SW 1271 (cell line): ENCODE measurements around the gene NPAS3.

Source experiments
- DNase-seq, 2 experiments: peaks; one replicate each; lab custom pipeline; 2025; lab: John Stamatoyannopoulos, UW

Gene NPAS3

DNA sequence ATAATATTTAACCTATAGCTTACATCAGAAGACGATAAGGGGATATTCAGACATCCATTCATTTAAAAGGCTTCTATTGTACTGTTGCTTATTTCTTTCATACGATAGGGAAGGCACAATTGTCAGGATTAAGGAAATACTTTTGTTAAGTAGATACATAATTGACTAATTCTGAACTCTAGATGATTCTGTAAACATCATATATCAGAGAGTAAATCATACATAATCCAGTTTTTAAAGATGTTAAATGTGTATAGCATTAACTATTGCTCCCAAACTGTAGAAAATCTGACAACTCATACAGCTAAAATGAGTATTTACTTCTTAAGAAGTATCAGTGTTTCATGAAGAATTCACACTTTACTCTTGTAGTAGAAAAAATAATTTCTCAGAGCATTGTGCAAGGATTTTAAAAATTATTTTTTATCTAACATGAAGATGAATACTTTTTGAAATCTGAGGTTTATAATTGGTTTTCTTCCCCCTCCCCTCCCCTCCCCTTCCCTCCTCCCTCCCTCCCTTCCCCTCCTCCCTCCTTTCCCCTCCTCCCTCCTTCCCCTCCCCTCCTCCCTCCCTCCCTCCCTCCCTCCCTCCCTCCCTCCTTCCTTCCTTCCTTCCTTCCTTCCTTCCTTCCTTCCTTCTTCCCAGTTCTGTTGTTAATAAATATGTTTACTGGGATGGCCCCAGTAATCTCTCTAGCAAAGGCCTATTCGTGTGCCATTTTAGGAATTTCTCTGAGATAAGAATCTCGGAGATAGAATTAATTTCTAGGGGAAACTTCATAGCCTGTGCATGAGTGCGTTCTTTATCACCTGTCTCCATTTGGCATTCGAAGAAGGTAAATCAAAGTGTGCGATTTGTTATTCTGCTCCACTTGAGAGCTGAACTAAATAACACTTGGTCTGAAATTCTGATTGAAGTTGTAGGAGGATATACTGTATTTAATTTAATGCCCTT lies 2.3 kb downstream of the NPAS3 start:
- no peak for DNase-seq

DNA sequence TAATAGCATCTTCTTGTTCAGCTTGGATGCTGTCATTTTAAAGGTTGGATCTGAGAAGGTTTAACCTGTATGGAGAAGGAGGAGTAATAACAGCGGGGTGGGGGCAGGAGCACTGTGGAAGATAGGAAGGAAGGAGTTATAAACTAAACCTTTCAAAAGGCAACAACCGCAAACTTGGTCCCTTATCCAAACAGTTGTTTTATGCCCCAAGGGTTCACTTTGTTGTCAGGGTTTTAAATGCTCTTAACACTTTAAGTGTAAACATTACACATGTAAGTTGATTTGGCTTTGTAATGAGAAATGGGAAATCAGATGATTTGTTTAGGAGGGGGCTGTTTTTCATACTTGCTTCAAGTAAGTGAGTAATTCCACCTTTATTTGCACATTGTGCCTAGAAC lies 3.0 kb downstream of the NPAS3 start:
- no peak for DNase-seq

DNA sequence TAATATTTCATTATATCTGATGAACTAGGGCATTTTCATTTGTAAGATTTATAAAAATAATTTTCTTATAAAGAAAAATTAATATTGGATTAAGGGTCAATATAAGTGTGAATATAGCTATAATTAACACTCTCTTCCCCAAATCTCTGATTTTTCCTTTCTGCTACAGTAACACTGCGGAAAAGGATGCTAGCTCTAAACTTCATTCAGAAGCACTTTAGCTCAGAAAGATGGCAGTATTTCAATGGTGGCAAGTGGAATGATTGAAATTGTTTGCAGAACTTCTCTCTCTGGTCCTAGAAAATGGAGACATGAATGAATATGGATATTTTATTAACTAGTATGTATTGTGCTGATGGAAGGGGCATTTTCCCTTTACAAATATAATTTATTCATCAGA lies 8.4 kb downstream of the NPAS3 start:
- no peak for DNase-seq

DNA sequence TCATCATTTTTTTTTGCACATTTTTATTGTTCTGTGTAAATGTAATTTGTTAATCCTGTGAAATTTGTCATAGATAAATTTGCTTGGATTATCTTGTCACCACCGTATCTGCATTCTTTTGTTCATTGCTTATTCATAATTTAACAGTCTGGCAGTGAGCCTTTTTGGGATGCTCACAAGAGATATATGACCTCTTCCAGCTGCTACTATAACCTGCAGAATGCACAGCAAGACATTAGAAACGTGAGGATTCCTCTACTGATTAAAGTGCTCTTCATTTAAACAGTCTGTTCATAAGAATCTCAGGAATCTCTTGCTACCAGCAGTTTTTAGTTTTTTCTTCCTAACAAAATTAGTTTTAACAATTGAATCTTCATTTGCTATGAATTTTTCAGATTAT lies 9.1 kb downstream of the NPAS3 start:
- no peak for DNase-seq

DNA sequence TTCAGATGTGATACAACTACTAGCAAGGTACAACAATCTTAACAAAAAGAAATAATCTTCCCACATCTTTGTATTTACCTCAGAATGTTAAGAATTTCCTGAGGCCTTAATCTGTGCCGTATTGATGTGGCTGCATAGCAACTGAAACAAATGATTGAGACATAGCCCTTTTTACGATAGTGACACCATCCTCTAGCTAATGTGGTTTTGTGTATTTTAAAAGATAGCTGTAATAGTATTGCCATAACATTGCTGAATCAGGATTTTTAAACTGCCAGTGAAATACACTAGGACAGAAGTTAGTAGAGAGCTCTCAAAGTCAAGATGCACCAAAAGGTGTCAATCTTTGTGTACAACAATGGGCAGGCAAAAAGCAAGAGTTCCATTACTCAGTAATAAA lies 11.9 kb downstream of the NPAS3 start:
- no peak for DNase-seq

DNA sequence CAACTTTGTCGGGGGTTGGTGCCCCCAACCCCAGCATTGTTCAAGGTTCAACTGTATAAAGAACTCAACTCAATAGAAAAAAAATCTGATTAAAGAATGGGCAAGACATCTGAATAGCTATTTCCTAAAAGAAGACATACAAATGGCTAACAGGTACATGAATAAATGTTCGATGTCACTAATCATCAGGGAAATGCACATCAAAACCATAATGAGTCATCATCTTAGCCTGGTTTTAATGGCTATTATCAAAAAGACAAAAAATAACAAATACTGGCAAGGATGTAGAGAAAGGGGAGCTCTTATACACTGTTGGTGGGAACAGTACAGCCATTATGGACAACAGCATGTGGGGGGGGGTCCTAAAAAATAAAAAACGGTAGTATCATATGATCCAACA lies 28.7 kb downstream of the NPAS3 start:
- no peak for DNase-seq

- no peak for DNase-seq
Observed at GRCh38 chr14:32968972-32969544, 30.4 kb downstream of the NPAS3 start.

DNA sequence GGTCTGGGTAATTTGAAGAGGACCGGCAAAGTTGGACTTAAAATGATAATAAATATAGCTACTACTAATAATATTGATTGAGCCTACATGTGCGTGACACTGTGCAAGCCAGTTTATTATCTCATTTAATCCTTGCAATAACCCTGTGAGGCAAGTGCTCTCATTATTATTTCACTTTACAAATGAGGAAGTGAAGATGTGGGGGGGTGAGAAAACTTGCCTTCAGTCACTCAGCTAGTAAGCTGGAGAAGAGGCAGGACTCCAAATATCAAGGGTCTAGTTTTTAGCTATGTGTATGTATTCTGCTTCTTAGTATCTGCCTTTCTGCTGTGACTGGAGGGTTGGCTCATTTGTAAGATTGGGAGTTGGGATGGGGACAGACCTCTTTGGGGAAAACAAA lies 39.2 kb downstream of the NPAS3 start:
- no peak for DNase-seq

GRCh38 chr14:32978691-32979255 lies 40.1 kb downstream of the NPAS3 start:
- no peak for DNase-seq

- no peak for DNase-seq
Observed at GRCh38 chr14:32980178-32980901, 41.7 kb downstream of the NPAS3 start.

GRCh38 chr14:32980902-32981501 lies 42.3 kb downstream of the NPAS3 start:
- DNase-seq: no peak

DNA sequence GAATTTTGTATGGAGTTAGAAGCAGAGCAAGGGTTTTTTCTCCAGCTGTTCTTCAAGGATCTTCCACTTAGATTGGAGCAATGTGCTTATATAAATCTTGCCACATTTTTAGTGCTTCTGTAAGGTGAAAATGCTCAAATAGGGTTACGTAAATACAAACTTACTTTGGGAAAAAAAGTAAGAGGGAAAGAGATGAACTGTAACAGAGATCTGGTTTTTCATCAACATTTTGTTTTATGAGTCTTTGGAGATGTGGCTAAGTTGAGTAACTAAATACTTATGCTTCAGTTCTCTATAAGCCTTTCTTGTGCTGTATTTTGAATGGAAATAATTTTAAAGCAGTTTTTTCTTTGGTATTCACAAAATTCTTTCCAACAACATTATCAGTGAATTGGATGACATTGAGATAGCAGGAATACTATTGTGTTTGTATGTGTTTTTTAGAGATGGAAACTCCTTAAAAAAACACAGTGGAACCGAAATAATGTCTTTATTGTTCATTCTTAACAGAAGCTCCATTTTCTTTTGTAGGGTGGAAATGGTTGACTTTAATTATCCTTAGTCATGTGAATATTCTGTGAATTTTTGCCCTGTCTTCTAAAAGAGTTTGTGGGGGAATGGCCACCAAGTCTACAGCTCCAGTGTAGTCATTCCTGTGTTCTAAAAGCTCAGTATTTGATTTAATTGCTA lies 45.7 kb downstream of the NPAS3 start:
- no peak for DNase-seq

- no peak for DNase-seq
Observed at GRCh38 chr14:32985866-32986265, 47.2 kb downstream of the NPAS3 start.

DNA sequence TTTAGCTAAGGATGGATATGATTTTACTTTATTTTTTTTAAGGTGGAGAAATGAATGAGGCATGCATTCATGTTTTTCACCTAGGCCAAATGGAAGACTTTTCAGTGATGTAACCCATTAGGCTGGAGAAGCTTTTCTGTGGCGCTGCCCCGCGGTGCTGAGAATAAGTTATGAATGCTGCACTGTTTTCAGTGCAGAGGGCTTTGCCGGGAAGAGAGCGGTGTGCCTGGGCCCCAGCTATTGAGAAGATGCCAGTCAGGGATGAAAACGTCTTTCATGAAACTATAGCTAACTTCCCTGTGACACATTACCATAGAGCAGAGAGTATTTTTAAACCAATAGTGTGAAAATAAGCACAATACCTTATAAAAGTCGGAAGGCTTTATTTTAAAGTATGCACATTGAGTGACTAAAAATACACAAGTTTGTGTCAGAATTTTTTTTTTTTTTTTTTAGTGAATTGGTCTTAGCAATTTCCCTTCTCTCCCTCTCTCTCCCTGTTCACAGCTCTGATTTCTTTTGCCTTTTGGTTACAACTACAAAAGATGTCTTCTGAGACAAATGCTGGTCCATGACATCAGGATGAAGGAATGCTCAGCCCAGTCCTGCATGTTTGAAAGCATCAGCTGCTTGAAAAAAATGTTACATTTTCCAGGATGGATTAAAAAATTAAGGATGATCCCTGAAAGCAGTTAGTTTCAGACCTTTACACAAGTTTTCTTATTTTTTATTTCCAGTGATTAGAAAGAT lies 48.3 kb downstream of the NPAS3 start:
- no peak for DNase-seq

DNA sequence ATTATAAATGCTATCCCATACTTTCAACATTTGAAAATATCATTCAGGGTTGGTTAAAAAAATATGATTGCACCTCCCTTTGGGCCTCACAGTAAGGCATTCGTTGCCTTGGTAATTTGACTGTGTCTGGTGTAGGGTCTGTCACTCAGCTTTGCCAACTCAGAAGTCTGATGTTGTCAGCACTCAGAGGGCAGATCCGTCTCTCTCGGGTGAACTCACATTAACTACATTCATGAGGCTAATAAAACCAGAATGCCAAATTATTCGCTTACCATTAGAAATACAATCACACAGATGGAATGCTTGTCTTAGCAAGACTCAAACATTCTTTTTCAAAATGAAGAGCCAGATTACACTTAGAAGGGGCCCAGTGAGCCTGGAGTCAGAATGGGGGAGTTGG lies 53.0 kb downstream of the NPAS3 start:
- DNase-seq: no peak

DNA sequence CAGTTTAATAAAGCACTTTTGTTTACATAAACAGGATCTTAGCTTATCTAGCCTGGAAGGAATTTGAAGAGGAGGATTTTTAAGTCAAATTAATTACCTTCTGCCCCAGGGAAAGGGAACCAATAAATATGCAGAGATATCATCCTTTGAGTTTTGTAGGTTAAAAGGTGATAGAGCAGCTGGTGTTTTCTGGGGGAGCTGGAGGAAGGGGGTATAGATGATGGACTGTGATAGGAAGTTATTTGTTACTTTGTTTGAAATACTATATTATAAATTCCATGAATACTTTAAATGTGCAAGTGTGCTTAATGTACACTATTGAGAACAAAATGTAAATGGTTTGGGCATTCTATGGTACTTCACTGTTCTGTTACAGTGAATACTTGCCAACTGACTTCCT lies 55.2 kb downstream of the NPAS3 start:
- DNase-seq: no peak

- no peak for DNase-seq
Observed at GRCh38 chr14:32996343-32996742, 57.7 kb downstream of the NPAS3 start.

DNA sequence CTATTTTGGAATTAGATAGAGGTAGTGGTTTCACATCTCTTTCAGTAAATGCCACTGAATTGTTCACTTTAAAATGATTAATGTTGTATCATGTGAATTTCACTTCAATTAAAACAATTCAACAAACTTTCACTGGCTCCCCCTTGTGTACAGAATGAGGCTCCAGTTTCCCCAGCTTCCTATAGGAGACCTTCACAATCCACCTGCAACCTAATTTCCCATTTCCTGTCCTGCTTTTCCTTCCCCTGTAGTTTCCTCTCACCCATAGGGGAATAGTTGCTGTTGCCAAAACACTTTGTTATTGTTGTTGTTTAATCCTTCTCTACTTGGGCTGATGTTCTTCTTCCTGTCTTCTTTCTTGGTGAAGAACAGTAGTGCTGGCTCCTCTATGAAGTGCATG lies 59.8 kb downstream of the NPAS3 start:
- peak in 1 of 2 experiments; percentile 30 for DNase-seq

GRCh38 chr14:33009673-33010072 lies 71.0 kb downstream of the NPAS3 start:
- no peak for DNase-seq

DNA sequence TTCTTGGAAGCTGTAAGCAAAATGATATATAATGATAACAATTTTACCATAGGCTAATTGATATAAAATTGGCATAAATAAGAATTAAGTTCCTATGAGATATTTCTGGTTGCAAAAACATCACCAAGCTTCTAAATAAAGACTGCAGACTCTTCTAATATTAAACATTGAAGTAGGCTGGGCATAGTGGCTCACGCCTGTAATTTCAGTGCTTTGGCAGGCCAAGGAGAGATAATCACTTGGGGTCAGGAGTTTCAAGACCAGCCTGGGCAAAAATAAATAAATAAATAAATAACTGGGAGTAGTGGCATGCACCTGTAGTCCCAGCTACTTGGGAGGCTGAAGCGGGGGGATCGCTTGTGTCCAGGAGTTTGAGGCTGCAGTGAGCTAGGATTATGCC lies 71.8 kb downstream of the NPAS3 start:
- no peak for DNase-seq

DNA sequence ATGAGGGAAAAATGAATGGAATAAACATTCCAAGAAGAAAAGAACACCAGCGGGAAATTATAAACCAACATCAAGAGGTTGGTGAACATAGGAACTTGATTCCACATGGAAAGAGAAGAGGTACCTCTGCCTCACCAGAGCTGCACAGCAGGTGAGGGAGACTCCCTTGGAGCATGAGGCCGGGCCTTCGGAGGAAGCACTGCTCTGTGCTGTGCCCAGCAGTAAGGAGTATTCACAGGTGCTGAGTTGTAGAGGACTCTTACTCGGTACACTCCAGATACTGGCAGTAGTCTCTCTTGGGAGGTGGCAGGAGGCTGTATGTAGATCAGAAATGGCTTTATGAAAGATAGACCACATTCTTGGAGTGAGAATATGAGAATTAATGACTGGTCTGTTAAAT lies 76.0 kb downstream of the NPAS3 start:
- no peak for DNase-seq
